A673 (cell line): ENCODE measurements around the gene FAM168A. TPM values are rescaled to one million over a fixed set of nuclear protein-coding genes. Genes with fewer than 3 reads are reported as not detected.

ENCODE experiments used
- BruUV-seq: library from RNA; stranded (reverse); fragments of 400-500 nt; replicated peaks from 2 replicates; lab custom pipeline; 2021; lab: Mats Ljungman, UMichigan
- CTCF ChIA-PET: fragments of 300-600 bp; sonication (Branson Sonifier 250); formaldehyde crosslinking; loops from one replicate; lab custom pipeline; 2022; ENCODE audit warnings: antibody characterized with exemption; lab: Charles Lee
- POLR2A ChIA-PET: fragments of 300-600 bp; sonication (Branson Sonifier 250); formaldehyde crosslinking; loops from one replicate; lab custom pipeline; 2022; ENCODE audit warnings: antibody characterized with exemption; ENCODE audit not compliant: low non-redundant PET; lab: Charles Lee
- DNase-seq: peaks from one replicate; pipeline ENCODE4 v3.0.0-alpha.2; 2015; ENCODE audit warnings: low spot score
- H3K27ac ChIP-seq: fragments of 200-600 bp; sonication (generic); 2 replicates; pipeline ENCODE4 v1.5.1; 2016; ENCODE audit warnings: mixed run types, low read depth, mild to moderate bottlenecking, mixed read lengths, antibody characterized with exemption, low read length; ENCODE audit not compliant: poor library complexity, severe bottlenecking
- H3K27me3 ChIP-seq: fragments of 200-600 bp; sonication (generic); replicated peaks from 2 replicates; pipeline ENCODE4 v1.6.1; 2017; ENCODE audit warnings: mixed run types, low read depth, mild to moderate bottlenecking, mixed read lengths, antibody characterized with exemption, low read length; ENCODE audit not compliant: insufficient read depth, poor library complexity
- H3K36me3 ChIP-seq: fragments of 200-600 bp; sonication (generic); 2 replicates; pipeline ENCODE4 v1.6.1; 2016; ENCODE audit warnings: mixed run types, mild to moderate bottlenecking, mixed read lengths, antibody characterized with exemption, low read length; ENCODE audit not compliant: insufficient read depth, poor library complexity, severe bottlenecking
- H3K4me1 ChIP-seq: fragments of 200-600 bp; sonication (generic); 2 replicates; pipeline ENCODE4 v1.6.1; 2017; ENCODE audit warnings: mixed run types, mild to moderate bottlenecking, mixed read lengths, antibody characterized with exemption, low read length; ENCODE audit not compliant: insufficient read depth, poor library complexity, severe bottlenecking
- H3K4me3 ChIP-seq: fragments of 200-600 bp; sonication (generic); 2 replicates; pipeline ENCODE4 v1.5.1; 2016; ENCODE audit warnings: low read depth, mixed run types, mild to moderate bottlenecking, mixed read lengths, low read length; ENCODE audit not compliant: poor library complexity, severe bottlenecking
- H3K9me3 ChIP-seq: fragments of 200-600 bp; sonication (generic); 2 replicates; pipeline ENCODE4 v1.6.1; 2016; ENCODE audit warnings: mixed run types, low read depth, mild to moderate bottlenecking, mixed read lengths, antibody characterized with exemption, low read length; ENCODE audit not compliant: poor library complexity, severe bottlenecking
- CTCF ChIP-seq: fragments of 300-800, 200-600 bp; sonication (generic); conservative IDR thresholded peaks from 2 replicates; pipeline ENCODE4 v1.5.1; 2017; ENCODE audit warnings: low read depth, mild to moderate bottlenecking, antibody characterized with exemption, low read length, moderate library complexity, mixed read lengths
- EZH2 ChIP-seq: fragments of 200-600 bp; sonication (generic); IDR thresholded peaks from 2 replicates; pipeline ENCODE4 v1.6.1; 2017; ENCODE audit warnings: borderline replicate concordance, low read depth, mild to moderate bottlenecking, mixed read lengths, antibody characterized with exemption, low read length; ENCODE audit not compliant: poor library complexity, severe bottlenecking
- intact Hi-C: fragments of 100-400 bp; cut with micrococcal nuclease; formaldehyde crosslinking; loops from one replicate; pipeline ENCODE4 v1.10.0; 2022; ENCODE audit not compliant: unreplicated experiment
- total RNA-seq: library from RNA; stranded (reverse); gene quantifications from 2 replicates; pipeline ENCODE4 v1.2.3, GENCODE V29; 2021

The FAM168A gene
- total RNA-seq, 1 experiment from 2014 or later, result 46.1 TPM

- ChIA-PET CTCF (no interaction called here), POLR2A (no interaction called here)
- Histone ChIP-seq H3K4me1 (no peaks in the 10 kb centered on the region), H3K4me3 (no peak overlapping the region), H3K36me3 (no peaks in the 10 kb centered on the region), H3K27ac (no peak overlapping the region), H3K27me3 (no peaks in the 10 kb centered on the region), H3K9me3 (no peaks in the 10 kb centered on the region)
- intact Hi-C loops, result no loop called here
- TF ChIP-seq EZH2 (no peak), CTCF (no peak)
- no TSS peak for BruUV-seq
- DNase-seq, result no peak
Observed at GRCh38 chr11:73428699-73429098, 169.2 kb downstream of the FAM168A start.

- intact Hi-C loops, result no loop called here
- no peak for DNase-seq
- BruUV-seq, result no TSS peak
- Histone ChIP-seq H3K36me3 (no peaks in the 10 kb centered on the region), H3K9me3 (no peaks in the 10 kb centered on the region), H3K4me3 (no peak overlapping the region), H3K27me3 (no peaks in the 10 kb centered on the region), H3K4me1 (no peaks in the 10 kb centered on the region), H3K27ac (no peak overlapping the region)
- ChIA-PET CTCF (no interaction called here), POLR2A (interaction anchor here (0.6 kb wide), 1 partner anchor 18 kb away, joined by 3 read pairs; no protein-coding TSS in a partner anchor)
- TF ChIP-seq EZH2 (no peak), CTCF (no peak)
Observed at GRCh38 chr11:73428227-73428626, 169.7 kb downstream of the FAM168A start.

- Histone ChIP-seq H3K4me1 (peaks cover 5% of the 10 kb centered on the region), H3K27me3 (no peaks in the 10 kb centered on the region), H3K27ac (no peak overlapping the region), H3K4me3 (no peak overlapping the region), H3K9me3 (no peaks in the 10 kb centered on the region), H3K36me3 (no peaks in the 10 kb centered on the region)
- TF ChIP-seq CTCF, result no peak
- TF ChIP-seq EZH2, result no peak
- BruUV-seq, result no TSS peak
- no peak for DNase-seq
- intact Hi-C loops, result no loop called here
- POLR2A ChIA-PET, result no interaction called here
- CTCF ChIA-PET, result interaction anchor here (0.6 to 1.0 kb wide), 2 partner anchors 200 to 963 kb away, joined by 3 to 4 read pairs; no protein-coding TSS in a partner anchor
Observed at GRCh38 chr11:73426219-73426850, 171.6 kb downstream of the FAM168A start.
